Measurements from ENCODE around the gene PHOX2A.
"Not testable (repeated sequence)": the region's sequence is repeated elsewhere in the genome, so short reads cannot be mapped to it uniquely, and the experiment has no call there.

Gene PHOX2A

GRCh38 chr11:72221386-72222075 lies 22.4 kb downstream of the PHOX2A start:
- DNase-seq: no peak

DNA sequence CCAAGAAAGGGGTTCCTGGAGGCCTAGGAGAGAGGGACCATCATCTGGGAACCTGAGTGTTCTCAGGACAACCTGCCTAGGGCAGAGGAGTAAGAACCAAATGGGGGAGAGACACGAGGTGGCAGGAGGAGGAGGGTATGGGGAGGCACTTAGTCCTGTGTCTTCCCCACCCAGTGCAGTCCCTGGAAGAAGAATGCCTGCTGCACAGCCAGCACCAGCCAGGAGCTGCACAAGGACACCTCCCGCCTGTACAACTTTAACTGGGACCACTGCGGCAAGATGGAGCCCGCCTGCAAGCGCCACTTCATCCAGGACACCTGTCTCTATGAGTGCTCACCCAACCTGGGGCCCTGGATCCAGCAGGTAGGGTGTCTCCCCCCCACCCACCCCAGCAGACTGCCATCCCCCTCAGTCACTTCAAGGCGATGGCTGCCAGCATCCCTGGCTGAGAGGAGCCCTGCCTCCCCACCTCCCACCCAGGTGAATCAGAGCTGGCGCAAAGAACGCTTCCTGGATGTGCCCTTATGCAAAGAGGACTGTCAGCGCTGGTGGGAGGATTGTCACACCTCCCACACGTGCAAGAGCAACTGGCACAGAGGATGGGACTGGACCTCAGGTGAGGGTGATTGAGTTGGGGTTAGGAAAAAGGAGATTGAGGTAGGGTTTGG lies 23.1 kb downstream of the PHOX2A start:
- no peak for DNase-seq

GRCh38 chr11:72218251-72218745 lies 25.7 kb downstream of the PHOX2A start:
- no peak for DNase-seq

GRCh38 chr11:72217841-72218240 lies 26.1 kb downstream of the PHOX2A start:
- DNase-seq: no peak

DNA sequence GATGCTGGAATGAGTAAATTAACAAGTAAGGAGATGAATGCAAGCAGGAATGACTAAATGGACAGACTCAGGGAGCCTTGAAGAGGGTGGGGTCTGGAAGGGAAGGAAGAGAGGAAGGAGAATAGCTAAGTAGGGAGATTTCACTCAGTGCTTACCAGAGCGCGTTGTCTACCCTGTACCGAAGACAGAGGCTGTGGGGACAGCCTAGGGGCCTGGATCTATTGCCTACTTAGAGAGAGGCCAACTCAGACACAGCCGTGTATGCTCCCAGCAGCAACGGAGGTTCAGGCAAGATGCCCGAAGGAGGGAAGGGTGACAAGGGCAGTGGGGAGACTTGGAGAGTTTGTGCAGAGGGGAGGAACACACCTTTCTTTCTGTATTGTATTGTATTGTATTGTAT lies 27.3 kb downstream of the PHOX2A start, which contains the start of gene FOLR2:
FOLR2 (plus strand) TSS at position 157 of the 400 bp plus-strand sequence. CDS start 1,791 bp downstream, outside the sequence.
- no peak for DNase-seq

- DNase-seq: no peak
Measured at GRCh38 chr11:72209101-72209500, 34.9 kb downstream of the PHOX2A start.

GRCh38 chr11:72208281-72208680 lies 35.7 kb downstream of the PHOX2A start:
- no peak for DNase-seq

- not testable (repeated sequence) for DNase-seq
Measured at GRCh38 chr11:72206794-72207193, 37.2 kb downstream of the PHOX2A start.

- DNase-seq: no peak
Measured at GRCh38 chr11:72204886-72205285, 39.1 kb downstream of the PHOX2A start.

GRCh38 chr11:72203163-72203562 lies 40.8 kb downstream of the PHOX2A start:
- DNase-seq: no peak

- no peak for DNase-seq
Measured at GRCh38 chr11:72202571-72202970, 41.4 kb downstream of the PHOX2A start.

GRCh38 chr11:72201445-72201844 lies 42.5 kb downstream of the PHOX2A start:
- not testable (repeated sequence) for DNase-seq

GRCh38 chr11:72195518-72196270 lies 48.3 kb downstream of the PHOX2A start:
- no peak for DNase-seq

GRCh38 chr11:72191961-72192381 lies 52.0 kb downstream of the PHOX2A start, which contains the start of gene FOLR1:
Gene FOLR1 (plus strand): TSS chr11:72192140. CDS start chr11:72192174, 34 bp downstream.
- no peak for DNase-seq

- DNase-seq: no peak
Measured at GRCh38 chr11:72190631-72191071, 53.3 kb downstream of the PHOX2A start.

GRCh38 chr11:72189455-72190250 lies 54.3 kb downstream of the PHOX2A start:
- no peak for DNase-seq
